Endothelial cell of hepatic sinusoid (primary cell): Measurements from ENCODE around the gene RBPJL.

ENCODE experiments used
- in situ Hi-C: cut with HindIII; loops from 2 replicates; pipeline ENCODE4 v1.10.0; 2017; ENCODE audit warnings: low sequenced_read_pairs

The RBPJL gene

GRCh38 chr20:45358282-45359068 lies 51.8 kb downstream of the RBPJL start:
- in situ Hi-C loops, result no loop called here

DNA sequence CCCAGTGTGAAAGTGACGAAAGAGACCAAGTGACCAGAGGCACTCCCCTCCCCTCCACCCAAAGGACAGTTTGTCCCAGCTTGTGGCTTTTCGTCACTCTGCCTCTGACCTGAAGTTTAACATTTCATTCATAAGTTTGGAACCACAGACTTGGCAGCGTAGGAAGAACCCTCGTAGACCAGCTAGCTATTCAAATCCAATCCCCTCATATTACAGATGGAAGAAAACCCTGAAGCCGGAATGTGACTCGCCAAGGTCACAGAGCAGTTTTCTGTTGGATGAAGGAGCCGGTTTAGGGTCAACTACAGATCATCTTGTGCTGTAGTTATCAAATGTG lies 52.4 kb downstream of the RBPJL start:
- in situ Hi-C loops, result no loop called here

DNA sequence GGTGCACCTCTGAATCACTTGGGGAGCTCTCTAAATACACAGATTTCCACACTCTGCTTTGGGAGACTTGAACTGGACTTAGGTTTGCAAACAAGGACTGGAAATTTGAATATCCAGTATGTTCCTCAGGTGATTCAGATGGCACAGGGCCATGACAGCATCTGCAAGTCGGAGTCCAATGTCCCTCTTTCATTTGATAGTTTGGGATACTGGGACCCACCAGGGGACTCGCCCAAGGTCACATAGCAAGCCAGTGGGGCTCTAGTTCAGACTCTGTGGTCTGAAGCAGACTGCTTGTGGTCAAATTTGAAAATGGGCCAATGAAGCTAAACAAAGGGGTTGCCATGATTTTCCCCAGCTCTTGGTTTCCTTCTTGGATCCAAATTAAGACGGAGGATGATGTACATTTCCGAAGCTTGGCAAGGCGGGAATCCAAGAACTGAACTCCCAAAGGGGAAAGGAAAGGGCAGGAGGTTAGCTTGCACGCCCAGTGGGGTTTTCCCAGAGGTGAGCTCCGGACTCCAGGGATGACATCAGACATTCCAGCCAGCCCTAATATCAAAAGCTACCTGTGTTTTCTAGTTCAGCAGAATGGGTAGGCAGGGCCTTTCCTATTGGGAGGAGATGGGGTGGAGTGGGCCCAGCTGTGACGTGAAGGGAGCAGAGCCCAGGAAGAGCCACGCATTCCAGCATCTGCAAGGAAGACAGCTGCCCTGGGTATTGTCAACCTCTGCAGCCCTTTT lies 52.9 kb downstream of the RBPJL start:
- in situ Hi-C loops, result no loop called here

DNA sequence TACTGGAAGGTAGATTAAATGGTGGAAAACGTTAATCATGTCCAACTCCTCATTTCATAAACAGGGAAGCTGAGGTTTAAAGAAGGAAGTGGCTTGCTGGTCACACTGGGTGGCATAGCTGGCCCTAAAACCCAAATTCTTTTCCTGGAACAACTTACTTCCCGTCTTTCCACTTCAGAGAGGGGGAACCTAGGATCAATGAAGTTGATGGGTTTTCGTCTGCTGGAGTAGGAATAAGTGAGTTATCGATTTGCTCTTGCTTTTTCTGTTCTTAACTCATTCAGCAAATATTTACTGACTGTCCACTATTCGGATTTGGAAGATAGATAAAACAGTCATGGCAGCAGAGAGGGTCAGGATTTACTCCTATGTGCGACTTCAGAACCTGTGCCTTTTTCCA lies 55.2 kb downstream of the RBPJL start:
- in situ Hi-C loops, result no loop called here

GRCh38 chr20:45362804-45363610 lies 56.4 kb downstream of the RBPJL start, which contains the start of gene SYS1:
Gene SYS1 (plus strand): TSS chr20:45363156. CDS start chr20:45363532, 376 bp downstream.
- in situ Hi-C loops, result no loop called here

- in situ Hi-C loops, result no loop called here
Observed at GRCh38 chr20:45363611-45364492, 57.2 kb downstream of the RBPJL start.

- in situ Hi-C loops, result no loop called here
Observed at GRCh38 chr20:45365444-45365970, 58.9 kb downstream of the RBPJL start.

GRCh38 chr20:45366192-45366591 lies 59.6 kb downstream of the RBPJL start:
- in situ Hi-C loops, result no loop called here

DNA sequence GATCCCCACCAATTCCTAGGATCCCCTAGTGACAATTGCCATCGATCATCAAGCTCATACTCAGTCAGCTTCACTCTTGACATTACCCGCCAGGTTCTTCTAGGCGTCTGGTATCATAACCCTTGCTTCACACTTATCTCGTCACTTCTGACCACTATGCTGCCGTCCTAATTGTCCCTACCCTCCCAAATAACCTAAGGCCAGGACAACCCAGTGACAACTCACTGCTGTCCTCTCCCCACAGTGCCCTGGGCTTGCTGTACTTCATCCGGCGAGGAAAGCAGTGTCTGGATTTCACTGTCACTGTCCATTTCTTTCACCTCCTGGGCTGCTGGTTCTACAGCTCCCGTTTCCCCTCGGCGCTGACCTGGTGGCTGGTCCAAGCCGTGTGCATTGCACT lies 60.0 kb downstream of the RBPJL start:
- in situ Hi-C loops, result no loop called here

DNA sequence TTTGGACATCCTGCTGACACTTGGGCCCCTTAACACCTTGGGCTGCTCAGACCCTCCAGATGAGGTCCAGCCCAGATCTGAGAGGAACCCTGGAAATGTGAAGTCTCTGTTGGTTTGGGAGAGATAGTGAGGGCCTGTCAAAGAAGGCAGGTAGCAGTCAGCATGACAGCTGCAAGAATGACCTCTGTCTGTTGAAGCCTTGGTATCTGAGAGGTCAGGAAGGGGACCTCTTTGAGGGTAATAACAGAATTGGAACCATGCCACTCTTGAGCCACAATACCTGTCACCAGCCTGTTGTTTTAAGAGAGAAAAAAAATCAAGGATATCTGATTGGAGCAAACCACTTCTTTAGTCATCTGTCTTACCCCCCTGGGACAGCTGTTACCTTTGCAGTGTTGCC lies 60.5 kb downstream of the RBPJL start:
- in situ Hi-C loops, result no loop called here
